GM19395 (cell line): ENCODE data around the gene TRIM45.

Experiments
- ATAC-seq: cut with Tn5 transposase; IDR thresholded peaks from one replicate; pipeline ENCODE4 v1.9.1; 2021; ENCODE audit warnings: mild to moderate bottlenecking, moderate library complexity; ENCODE audit not compliant: unreplicated experiment

Gene TRIM45

DNA sequence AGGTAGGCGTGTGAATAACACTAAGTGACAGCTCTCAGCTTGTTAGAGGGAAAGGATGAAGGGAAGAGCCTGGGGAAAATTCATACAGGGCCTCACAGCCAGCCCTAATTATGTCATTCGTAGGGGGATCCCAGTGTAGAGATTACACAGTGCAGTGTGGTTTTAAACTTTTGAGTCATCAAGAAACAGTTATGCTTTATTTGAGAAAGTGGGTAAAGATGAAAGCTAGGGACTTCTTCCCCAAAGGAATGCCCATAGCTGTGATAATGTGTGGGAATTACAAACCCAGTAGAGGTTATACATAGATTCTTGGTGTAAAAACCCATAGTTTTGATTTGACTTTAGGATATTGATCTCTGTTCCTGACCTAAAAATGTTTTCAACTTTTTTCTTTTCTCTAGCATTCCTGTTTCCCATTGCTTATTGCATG lies 59.5 kb downstream of the TRIM45 start:
- no peak for ATAC-seq
